HepG2 (cell line): Measurements from ENCODE around the gene TMEM86B. TPM values are rescaled to one million over a fixed set of nuclear protein-coding genes. Genes with fewer than 3 reads are reported as not detected.
A peak's percentile ranks its signal among the peaks of the same experiment; 100 is the strongest.

ENCODE experiments used
- ARID2 ChIP-seq: sonication (generic); formaldehyde crosslinking; IDR thresholded peaks from 2 replicates; pipeline ENCODE4 v1.8.1; 2022; ENCODE audit warnings: mild to moderate bottlenecking, missing genetic modification reagents, borderline replicate concordance
- CHCHD3 ChIP-seq: sonication (generic); formaldehyde crosslinking; IDR thresholded peaks from 2 replicates; pipeline ENCODE4 v1.8.0; 2022; ENCODE audit warnings: mild to moderate bottlenecking, missing genetic modification reagents, moderate library complexity
- CTCF ChIP-seq: sonication (generic); formaldehyde crosslinking; IDR thresholded peaks from 2 replicates; pipeline ENCODE4 v1.5.0; 2020; ENCODE audit warnings: mild to moderate bottlenecking, missing genetic modification reagents, moderate library complexity
- DMTF1 ChIP-seq: sonication (generic); formaldehyde crosslinking; IDR thresholded peaks from 2 replicates; pipeline ENCODE4 v1.4.0; 2020; ENCODE audit warnings: mild to moderate bottlenecking, missing genetic modification reagents
- ETV6 ChIP-seq: sonication (generic); formaldehyde crosslinking; conservative IDR thresholded peaks from 2 replicates; pipeline ENCODE4 v1.4.0; 2020; ENCODE audit warnings: missing genetic modification reagents
- FOXA1 ChIP-seq, 2 experiments: fragments of 450-650 bp in 1 of 2; sonication (generic) in 1 of 2; formaldehyde crosslinking in 1 of 2; IDR thresholded peaks; 2 replicates each; pipeline versions ENCODE4 v1.4.0 to v1.6.1; 2016 to 2020; ENCODE audit warnings: missing genetic modification reagents in 1 of 2
- HOMEZ ChIP-seq: IDR thresholded peaks from 2 replicates; pipeline ENCODE4 v1.6.1; 2016; ENCODE audit warnings: low read depth
- HOXA5 ChIP-seq: sonication (generic); formaldehyde crosslinking; IDR thresholded peaks from 2 replicates; pipeline ENCODE4 v1.4.0; 2020; ENCODE audit warnings: missing genetic modification reagents
- MTA1 ChIP-seq: sonication (generic); formaldehyde crosslinking; IDR thresholded peaks from 2 replicates; pipeline ENCODE4 v1.4.0; 2020; ENCODE audit warnings: missing genetic modification reagents, mild to moderate bottlenecking, borderline replicate concordance
- NFIC ChIP-seq: IDR thresholded peaks from 2 replicates; pipeline ENCODE4 v1.6.1; 2012; ENCODE audit warnings: mild to moderate bottlenecking, low read length, inconsistent platforms
- PHB2 ChIP-seq: fragments of 450-650 bp; IDR thresholded peaks from 2 replicates; pipeline ENCODE4 v1.6.1; 2018; ENCODE audit not compliant: partially characterized antibody
- POLR2A ChIP-seq, 2 experiments: IDR thresholded peaks; 2 replicates each; pipeline ENCODE4 v1.6.1; 2011; ENCODE audit warnings: low read depth in 2 of 2, low read length in 2 of 2, mild to moderate bottlenecking in 1 of 2, moderate library complexity in 1 of 2; ENCODE audit not compliant: insufficient read depth in 1 of 2
- TBX2 ChIP-seq: sonication (generic); formaldehyde crosslinking; IDR thresholded peaks from 2 replicates; pipeline ENCODE4 v1.5.0; 2020; ENCODE audit warnings: missing genetic modification reagents, mild to moderate bottlenecking, borderline replicate concordance
- ZNF264 ChIP-seq: sonication (generic); formaldehyde crosslinking; IDR thresholded peaks from 2 replicates; pipeline ENCODE4 v1.4.0; 2020; ENCODE audit warnings: missing genetic modification reagents
- ZNF333 ChIP-seq: sonication (generic); formaldehyde crosslinking; IDR thresholded peaks from 2 replicates; pipeline ENCODE4 v1.4.0; 2020; ENCODE audit warnings: mild to moderate bottlenecking, missing genetic modification reagents, borderline replicate concordance
- ZNF430 ChIP-seq: sonication (generic); formaldehyde crosslinking; IDR thresholded peaks from 2 replicates; pipeline ENCODE4 v1.9.0; 2021; ENCODE audit warnings: mild to moderate bottlenecking, missing genetic modification reagents
- ZNF552 ChIP-seq: sonication (generic); formaldehyde crosslinking; IDR thresholded peaks from 2 replicates; pipeline ENCODE4 v1.9.0; 2022; ENCODE audit warnings: missing genetic modification reagents, mild to moderate bottlenecking, borderline replicate concordance
- ZNF800 ChIP-seq: sonication (generic); formaldehyde crosslinking; IDR thresholded peaks from 2 replicates; pipeline ENCODE4 v1.4.0; 2020; ENCODE audit warnings: missing genetic modification reagents
- ZSCAN20 ChIP-seq: sonication (generic); formaldehyde crosslinking; IDR thresholded peaks from 2 replicates; pipeline ENCODE4 v1.4.0; 2020; ENCODE audit warnings: missing genetic modification reagents, mild to moderate bottlenecking, borderline replicate concordance
- polyA plus RNA-seq, 8 experiments: library from polyadenylated mRNA; depleted of rRNA in 3 of 8; stranded (reverse) in 7 of 8; unstranded in 1 of 8; fragments of >200 nt; fragmentation: Illumina TruSeq in 4 of 8; extraction: Trizol in 4 of 8; gene quantifications; 2 replicates each; pipeline versions ENCODE4 v1.2.1 to v1.2.3, GENCODE V29; 2011 to 2016; ENCODE audit warnings: low read depth in 4 of 8, missing spikeins in 1 of 8, mixed read lengths in 1 of 8; ENCODE audit not compliant: insufficient read depth in 1 of 8
- total RNA-seq, 5 experiments: library from RNA; depleted of rRNA; stranded (reverse); fragments of >200 nt; fragmentation: Illumina TruSeq; extraction: Trizol; gene quantifications; 2 replicates each; pipeline ENCODE4 v1.2.3, GENCODE V29; 2016; ENCODE audit warnings: low read depth in 1 of 5
- TF ChIP-seq, protein P1 (sequence below): sonication (generic); formaldehyde crosslinking; IDR thresholded peaks from 2 replicates; pipeline ENCODE4 v1.4.0; 2020; ENCODE audit warnings: missing genetic modification reagents

Gene TMEM86B
- total and polyA plus RNA-seq, 2 of the 13 experiments (the other 11 are each of a cell fraction or from before 2014, with no cell fraction given): 7.7 to 9.6 TPM

DNA sequence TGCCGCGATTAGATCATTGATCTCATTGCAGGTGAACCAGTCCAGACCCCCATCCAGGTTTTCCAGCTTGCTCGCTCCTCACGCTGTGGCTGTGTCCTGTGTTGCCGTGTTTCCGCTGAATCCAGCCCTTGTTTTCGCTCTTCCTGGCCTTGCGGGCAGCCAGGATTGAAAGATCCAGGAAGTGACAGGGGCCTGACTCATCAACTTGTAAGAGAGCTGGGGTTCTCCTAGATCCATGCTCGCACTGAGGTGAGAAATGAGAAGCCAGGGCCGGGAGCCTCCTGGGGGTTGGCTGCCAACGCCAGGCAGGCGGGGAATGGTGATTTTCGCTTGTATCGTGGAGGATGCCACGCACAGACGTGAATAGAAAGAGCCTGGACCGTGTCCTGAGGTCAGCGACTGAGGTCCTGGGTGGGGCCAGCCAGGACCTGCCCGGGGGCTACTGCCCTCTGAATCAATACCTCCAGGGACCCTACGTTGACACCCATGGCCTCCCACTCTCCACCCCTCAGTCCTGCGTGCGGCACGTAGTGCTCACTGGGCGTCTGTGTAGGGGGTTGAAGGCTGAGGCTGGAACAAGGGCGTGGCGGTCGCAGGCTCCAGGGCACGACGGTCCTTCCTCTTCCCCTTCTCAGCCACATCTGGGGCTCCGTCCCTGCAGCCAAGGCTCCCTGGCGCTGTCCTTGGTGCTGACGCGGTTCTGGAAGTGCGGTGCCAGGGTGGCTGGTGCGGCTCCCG lies 11.9 kb downstream of the TMEM86B start (continued):
- TF ChIP-seq DMTF1 (CRISPR knock-in tag): no peak
- TF ChIP-seq POLR2A (IDR thresholded peaks at IDR 0.05; ENCODE audit: insufficient read depth in 1 of 2, low read depth in 2 of 2, low read length in 2 of 2): peak; percentile 50 to 61
- TF ChIP-seq ARID2 (CRISPR knock-in tag): peak; percentile 95; the same call in 1 of the 2 replicates
- peak; percentile 18; the same call in 1 of the 2 replicates for TF ChIP-seq MTA1
- no peak for TF ChIP-seq PHB2
- no peak for TF ChIP-seq FOXA1 (IDR thresholded peaks at IDR 0.05)
- TF ChIP-seq FOXA1 (CRISPR knock-in tag; IDR thresholded peaks at IDR 0.05): peak; percentile 79
- TF ChIP-seq ZNF552: peak; percentile 85; the same call in 1 of the 2 replicates
- peak; percentile 23 for TF ChIP-seq HOMEZ
- peak; percentile 1; the same call in 1 of the 2 replicates for TF ChIP-seq CTCF
- peak; percentile 78; the same call in 1 of the 2 replicates for TF ChIP-seq ZNF800 (CRISPR knock-in tag)
- no peak for TF ChIP-seq ZSCAN20 (CRISPR knock-in tag)
- TF ChIP-seq CHCHD3 (CRISPR knock-in tag): peak; percentile 97; the same call in 1 of the 2 replicates
- peak; percentile 75 for TF ChIP-seq ZNF333 (CRISPR knock-in tag)
- TF ChIP-seq, protein P1, sequence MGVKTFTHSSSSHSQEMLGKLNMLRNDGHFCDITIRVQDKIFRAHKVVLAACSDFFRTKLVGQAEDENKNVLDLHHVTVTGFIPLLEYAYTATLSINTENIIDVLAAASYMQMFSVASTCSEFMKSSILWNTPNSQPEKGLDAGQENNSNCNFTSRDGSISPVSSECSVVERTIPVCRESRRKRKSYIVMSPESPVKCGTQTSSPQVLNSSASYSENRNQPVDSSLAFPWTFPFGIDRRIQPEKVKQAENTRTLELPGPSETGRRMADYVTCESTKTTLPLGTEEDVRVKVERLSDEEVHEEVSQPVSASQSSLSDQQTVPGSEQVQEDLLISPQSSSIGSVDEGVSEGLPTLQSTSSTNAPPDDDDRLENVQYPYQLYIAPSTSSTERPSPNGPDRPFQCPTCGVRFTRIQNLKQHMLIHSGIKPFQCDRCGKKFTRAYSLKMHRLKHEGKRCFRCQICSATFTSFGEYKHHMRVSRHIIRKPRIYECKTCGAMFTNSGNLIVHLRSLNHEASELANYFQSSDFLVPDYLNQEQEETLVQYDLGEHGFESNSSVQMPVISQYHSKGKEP: peak; percentile 99
- peak; percentile 98 for TF ChIP-seq ETV6 (CRISPR knock-in tag)
- TF ChIP-seq TBX2: peak; percentile 63; the same call in 1 of the 2 replicates
- peak; percentile 97 for TF ChIP-seq ZNF430
- peak; percentile 87 for TF ChIP-seq ZNF264 (CRISPR knock-in tag)
- no peak for TF ChIP-seq NFIC
- peak; percentile 94 for TF ChIP-seq HOXA5 (CRISPR knock-in tag)
